IMR-90 (cell line): Measurements from ENCODE around the gene SERPINB3.

Experiments
- NFE2L2 ChIP-seq: fragments of 150-350 bp; IDR thresholded peaks from 2 replicates; pipeline ENCODE4 v1.6.1; 2016; ENCODE audit warnings: low read depth, mild to moderate bottlenecking, low read length
- SMC3 ChIP-seq: fragments of 150-350 bp; IDR thresholded peaks from 2 replicates; pipeline ENCODE4 v1.6.1; 2016; ENCODE audit warnings: low read depth, mild to moderate bottlenecking, antibody characterized with exemption, low read length, moderate library complexity
- TF ChIP-seq, protein P1 (sequence below): conservative IDR thresholded peaks from 2 replicates; pipeline ENCODE4 v1.5.1; 2012; ENCODE audit warnings: mild to moderate bottlenecking, low read depth, low read length, improper control_type of control experiment

DNA sequence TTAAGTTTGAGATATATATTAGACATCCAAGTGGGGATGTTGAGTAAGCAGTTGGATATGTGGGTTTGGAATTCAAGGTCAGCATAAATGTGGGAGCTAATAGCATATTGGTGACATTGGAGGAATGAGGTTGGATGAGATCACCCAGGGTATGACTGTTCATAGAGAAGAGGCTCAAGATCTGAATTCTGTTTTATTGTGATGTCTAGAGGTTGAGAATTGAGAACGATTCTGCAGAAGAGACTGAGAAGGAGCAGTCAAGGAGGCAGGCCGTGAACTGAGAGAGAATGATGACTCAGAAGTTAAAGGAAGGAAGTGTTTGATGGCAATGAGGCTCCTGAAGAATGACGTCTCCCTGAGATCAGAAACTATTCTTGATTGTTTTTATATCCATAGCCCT, 47.0 kb upstream of the SERPINB3 start:
- TF ChIP-seq SMC3 (no peak), NFE2L2 (no peak)
- TF ChIP-seq, protein P1, sequence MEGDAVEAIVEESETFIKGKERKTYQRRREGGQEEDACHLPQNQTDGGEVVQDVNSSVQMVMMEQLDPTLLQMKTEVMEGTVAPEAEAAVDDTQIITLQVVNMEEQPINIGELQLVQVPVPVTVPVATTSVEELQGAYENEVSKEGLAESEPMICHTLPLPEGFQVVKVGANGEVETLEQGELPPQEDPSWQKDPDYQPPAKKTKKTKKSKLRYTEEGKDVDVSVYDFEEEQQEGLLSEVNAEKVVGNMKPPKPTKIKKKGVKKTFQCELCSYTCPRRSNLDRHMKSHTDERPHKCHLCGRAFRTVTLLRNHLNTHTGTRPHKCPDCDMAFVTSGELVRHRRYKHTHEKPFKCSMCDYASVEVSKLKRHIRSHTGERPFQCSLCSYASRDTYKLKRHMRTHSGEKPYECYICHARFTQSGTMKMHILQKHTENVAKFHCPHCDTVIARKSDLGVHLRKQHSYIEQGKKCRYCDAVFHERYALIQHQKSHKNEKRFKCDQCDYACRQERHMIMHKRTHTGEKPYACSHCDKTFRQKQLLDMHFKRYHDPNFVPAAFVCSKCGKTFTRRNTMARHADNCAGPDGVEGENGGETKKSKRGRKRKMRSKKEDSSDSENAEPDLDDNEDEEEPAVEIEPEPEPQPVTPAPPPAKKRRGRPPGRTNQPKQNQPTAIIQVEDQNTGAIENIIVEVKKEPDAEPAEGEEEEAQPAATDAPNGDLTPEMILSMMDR, result no peak
